ENCODE data around the gene DDAH1. TPM values are rescaled to one million over a fixed set of nuclear protein-coding genes. Genes with fewer than 3 reads are reported as not detected.

The DDAH1 gene
- total RNA-seq, 1 experiment from 2014 or later = 7.9 TPM

- Mint-ChIP-seq H3K27me3 (ENCODE audit: insufficient read depth, unreplicated experiment) (no peaks in the 10 kb centered on the region), H3K9me3 (ENCODE audit: unreplicated experiment) (no peaks in the 10 kb centered on the region), H3K36me3 (ENCODE audit: insufficient read depth, unreplicated experiment) (no peaks in the 10 kb centered on the region), H3K4me1 (ENCODE audit: insufficient read depth, unreplicated experiment) (no peaks in the 10 kb centered on the region), H3K4me3 (ENCODE audit: unreplicated experiment) (no peak overlapping the region), H3K27ac (ENCODE audit: low read depth, unreplicated experiment) (peak overlapping the region; percentile 44)
- intact Hi-C loops (cut with micrococcal nuclease) = no loop called here
- peak; percentile 40 for DNase-seq (ENCODE audit: unreplicated experiment)
- no peak for TF ChIP-seq CTCF (IDR thresholded peaks at IDR 0.05; ENCODE audit: unreplicated experiment)
- POLR2A ChIA-PET = interaction anchor here (1.6 kb wide), 1 partner anchor 27 kb away, joined by 3 read pairs; no protein-coding TSS in a partner anchor
- no TSS peak for BruUV-seq (replicated peaks)
- CTCF ChIA-PET = no interaction called here
Observed at GRCh38 chr1:85366391-85367170, 98.4 kb downstream of the DDAH1 start.

DNA sequence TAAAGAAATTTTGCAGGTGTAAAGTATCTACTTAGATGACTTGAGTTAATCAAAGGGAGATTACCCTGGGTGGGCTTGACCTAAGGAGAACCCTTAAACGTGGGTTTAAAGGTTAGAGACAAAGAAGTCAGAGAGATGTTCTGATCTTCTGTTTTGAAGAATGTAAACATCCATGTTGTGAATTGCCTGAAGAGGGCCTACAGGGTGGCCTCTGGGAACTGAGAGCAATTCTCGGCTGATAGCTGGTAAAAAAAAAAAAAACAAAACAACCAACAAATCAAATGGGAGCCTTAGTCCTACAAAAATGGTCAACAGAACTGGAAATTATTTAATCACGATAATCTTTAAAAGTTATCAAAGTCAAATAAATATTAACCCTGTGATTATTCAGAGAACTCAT, 99.1 kb downstream of the DDAH1 start:
- H3K4me1 Mint-ChIP-seq (ENCODE audit: insufficient read depth, unreplicated experiment) = no peaks in the 10 kb centered on the region
- H3K9me3 Mint-ChIP-seq (ENCODE audit: unreplicated experiment) = no peaks in the 10 kb centered on the region
- ChIA-PET CTCF (no interaction called here), POLR2A (interaction anchor here (1.6 kb wide), 1 partner anchor 26 kb away, joined by 3 read pairs; no protein-coding TSS in a partner anchor)
- no TSS peak for BruUV-seq (replicated peaks)
- H3K36me3 Mint-ChIP-seq (ENCODE audit: insufficient read depth, unreplicated experiment) = no peaks in the 10 kb centered on the region
- DNase-seq (ENCODE audit: unreplicated experiment) = no peak
- no peak overlapping the region for H3K4me3 Mint-ChIP-seq (ENCODE audit: unreplicated experiment)
- no peaks in the 10 kb centered on the region for H3K27me3 Mint-ChIP-seq (ENCODE audit: insufficient read depth, unreplicated experiment)
- intact Hi-C loops (cut with micrococcal nuclease) = no loop called here
- H3K27ac Mint-ChIP-seq (ENCODE audit: low read depth, unreplicated experiment) = no peak overlapping the region
- TF ChIP-seq CTCF (IDR thresholded peaks at IDR 0.05; ENCODE audit: unreplicated experiment) = no peak

- peaks cover 10% of the 10 kb centered on the region for H3K4me1 Mint-ChIP-seq (ENCODE audit: insufficient read depth, unreplicated experiment)
- H3K4me3 Mint-ChIP-seq (ENCODE audit: unreplicated experiment) = no peak overlapping the region
- intact Hi-C loops (cut with micrococcal nuclease) = no loop called here
- CTCF ChIA-PET = interaction anchor here (3.0 kb wide), 1 partner anchor 19 kb away, joined by 13 read pairs; no protein-coding TSS in a partner anchor
- TF ChIP-seq CTCF (IDR thresholded peaks at IDR 0.05; ENCODE audit: unreplicated experiment) = no peak
- no TSS peak for BruUV-seq (replicated peaks)
- no peaks in the 10 kb centered on the region for H3K9me3 Mint-ChIP-seq (ENCODE audit: unreplicated experiment)
- no peak for DNase-seq (ENCODE audit: unreplicated experiment)
- no peaks in the 10 kb centered on the region for H3K27me3 Mint-ChIP-seq (ENCODE audit: insufficient read depth, unreplicated experiment)
- POLR2A ChIA-PET = interaction anchor here (1.0 to 1.3 kb wide), 2 partner anchors 9 to 10 kb away, joined by 3 to 6 read pairs; no protein-coding TSS in a partner anchor
- peaks cover 5% of the 10 kb centered on the region for H3K36me3 Mint-ChIP-seq (ENCODE audit: insufficient read depth, unreplicated experiment)
- H3K27ac Mint-ChIP-seq (ENCODE audit: low read depth, unreplicated experiment) = no peak overlapping the region
Observed at GRCh38 chr1:85363521-85363920, 101.4 kb downstream of the DDAH1 start.

- TF ChIP-seq CTCF (IDR thresholded peaks at IDR 0.05; ENCODE audit: unreplicated experiment) = no peak
- Mint-ChIP-seq H3K4me1 (ENCODE audit: insufficient read depth, unreplicated experiment) (peaks cover 10% of the 10 kb centered on the region), H3K9me3 (ENCODE audit: unreplicated experiment) (no peaks in the 10 kb centered on the region), H3K27me3 (ENCODE audit: insufficient read depth, unreplicated experiment) (no peaks in the 10 kb centered on the region), H3K4me3 (ENCODE audit: unreplicated experiment) (no peak overlapping the region), H3K36me3 (ENCODE audit: insufficient read depth, unreplicated experiment) (peaks cover 5% of the 10 kb centered on the region), H3K27ac (ENCODE audit: low read depth, unreplicated experiment) (no peak overlapping the region)
- POLR2A ChIA-PET = interaction anchor here (0.7 to 1.3 kb wide), 3 partner anchors 9 to 15 kb away, joined by 3 to 6 read pairs (median 3); no protein-coding TSS in a partner anchor
- intact Hi-C loops (cut with micrococcal nuclease) = no loop called here
- CTCF ChIA-PET = interaction anchor here (0.5 to 3.0 kb wide), 2 partner anchors 19 to 40 kb away, joined by 3 to 13 read pairs; no protein-coding TSS in a partner anchor
- no TSS peak for BruUV-seq (replicated peaks)
- DNase-seq (ENCODE audit: unreplicated experiment) = no peak
Observed at GRCh38 chr1:85363092-85363491, 101.9 kb downstream of the DDAH1 start.
